ENCODE data around the gene C11orf86. TPM values are rescaled to one million over a fixed set of nuclear protein-coding genes. Genes with fewer than 3 reads are reported as not detected.

C11orf86 gene
- not detected for total RNA-seq

GRCh38 chr11:66974724-66975404 is at the start of gene C11orf86:
Gene C11orf86 (plus strand): TSS chr11:66975304. CDS start chr11:66975363, 59 bp downstream.
- peaks cover 3 to 10% (median 4%) of the 10 kb centered on the region in 3 donors for H3K4me1 ChIP-seq (ENCODE audit: control insufficient read depth in 3 of 3, insufficient read depth in 3 of 3, low read length in 3 of 3)
- no peak within 1 kb of the TSS for H3K27ac ChIP-seq (ENCODE audit: low read depth, low read length)
- H3K36me3 ChIP-seq (ENCODE audit: control insufficient read depth in 3 of 3, insufficient read depth in 3 of 3, low read length in 3 of 3): no peaks in the 10 kb centered on the region
- H3K9me3 ChIP-seq (ENCODE audit: control insufficient read depth in 3 of 3, low read length in 3 of 3): peaks cover 0 to 4% (median 0%) of the 10 kb centered on the region in 3 donors
- H3K27me3 ChIP-seq (ENCODE audit: control insufficient read depth in 3 of 3, insufficient read depth in 3 of 3, low read length in 3 of 3): no peaks in the 10 kb centered on the region
- no peak within 1 kb of the TSS for H3K4me3 ChIP-seq (ENCODE audit: low read length in 3 of 3)
- H3K9ac ChIP-seq (ENCODE audit: low read depth in 1 of 3, low read length in 3 of 3): no peak within 1 kb of the TSS

DNA sequence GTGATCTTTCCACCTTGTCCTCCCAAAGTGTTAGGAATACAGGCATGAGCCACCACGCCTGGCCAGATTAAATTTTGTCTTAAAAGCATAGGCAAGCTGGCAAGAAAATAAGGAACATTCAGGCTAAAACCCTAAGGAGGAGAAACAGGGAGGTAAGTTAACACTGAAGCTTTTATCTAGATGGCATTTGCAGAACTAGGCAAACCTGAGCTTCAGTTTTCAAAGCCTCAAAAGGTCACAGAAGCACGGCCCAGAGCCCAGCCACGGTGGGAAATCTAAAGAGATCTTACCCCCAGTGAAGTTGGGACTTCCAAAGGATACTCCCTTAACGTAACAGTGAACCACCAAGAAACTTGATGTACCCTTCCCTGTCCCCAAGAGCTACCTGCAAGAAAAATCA is 45.4 kb upstream of the C11orf86 start:
- no peak overlapping the region for H3K4me3 ChIP-seq (ENCODE audit: low read length in 3 of 3)
- H3K9me3 ChIP-seq (ENCODE audit: control insufficient read depth in 3 of 3, low read length in 3 of 3): no peaks in the 10 kb centered on the region
- H3K36me3 ChIP-seq (ENCODE audit: control insufficient read depth in 3 of 3, insufficient read depth in 3 of 3, low read length in 3 of 3): no peaks in the 10 kb centered on the region
- no peaks in the 10 kb centered on the region for H3K4me1 ChIP-seq (ENCODE audit: control insufficient read depth in 3 of 3, insufficient read depth in 3 of 3, low read length in 3 of 3)
- H3K9ac ChIP-seq (ENCODE audit: low read depth in 1 of 3, low read length in 3 of 3): no peak overlapping the region
- H3K27ac ChIP-seq (ENCODE audit: low read depth, low read length): no peak overlapping the region
- H3K27me3 ChIP-seq (ENCODE audit: control insufficient read depth in 3 of 3, insufficient read depth in 3 of 3, low read length in 3 of 3): no peaks in the 10 kb centered on the region

DNA sequence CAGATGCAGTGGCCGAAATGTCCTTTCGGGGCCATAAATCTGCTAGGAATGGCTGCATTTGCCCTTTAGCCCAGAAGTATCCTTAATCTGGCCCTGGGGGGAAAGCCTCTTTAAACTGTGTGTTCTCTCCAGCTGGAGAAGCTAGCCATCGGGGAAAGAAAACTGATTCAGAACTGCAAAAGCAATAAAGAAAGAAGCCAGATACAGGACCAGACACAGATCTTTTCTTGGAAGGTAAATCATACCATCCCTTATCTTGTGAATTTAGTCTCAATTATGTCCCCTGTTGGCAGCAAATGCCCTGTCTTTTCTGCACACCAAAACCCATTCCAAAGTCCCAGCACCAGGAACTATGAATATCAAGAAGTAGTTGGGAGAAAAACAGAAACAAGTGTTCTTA is 42.6 kb upstream of the C11orf86 start:
- no peak overlapping the region for H3K4me3 ChIP-seq (ENCODE audit: low read length in 3 of 3)
- H3K27ac ChIP-seq (ENCODE audit: low read depth, low read length): no peak overlapping the region
- no peak overlapping the region for H3K9ac ChIP-seq (ENCODE audit: low read depth in 1 of 3, low read length in 3 of 3)
- no peaks in the 10 kb centered on the region for H3K36me3 ChIP-seq (ENCODE audit: control insufficient read depth in 3 of 3, insufficient read depth in 3 of 3, low read length in 3 of 3)
- no peaks in the 10 kb centered on the region for H3K27me3 ChIP-seq (ENCODE audit: control insufficient read depth in 3 of 3, insufficient read depth in 3 of 3, low read length in 3 of 3)
- H3K9me3 ChIP-seq (ENCODE audit: control insufficient read depth in 3 of 3, low read length in 3 of 3): no peaks in the 10 kb centered on the region
- H3K4me1 ChIP-seq (ENCODE audit: control insufficient read depth in 3 of 3, insufficient read depth in 3 of 3, low read length in 3 of 3): no peaks in the 10 kb centered on the region

DNA sequence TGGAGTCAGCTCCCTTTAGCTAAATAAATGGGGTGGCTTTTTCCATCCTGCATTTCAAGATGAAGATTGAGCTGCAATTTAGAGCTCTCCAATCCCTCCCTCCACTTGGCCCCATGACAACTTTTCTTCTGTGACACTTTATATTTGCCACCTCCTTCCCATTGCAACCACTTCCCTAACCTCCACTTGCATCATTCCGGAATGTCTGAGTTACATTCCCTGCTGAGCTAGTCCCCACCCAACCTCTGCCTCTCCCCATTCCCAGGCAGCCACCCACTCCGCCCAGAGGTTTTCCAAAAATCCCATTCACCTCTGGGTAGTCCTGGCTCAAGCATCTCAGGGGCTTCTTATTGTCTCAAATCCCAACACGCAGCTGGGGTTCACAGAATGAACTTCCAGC is 41.6 kb upstream of the C11orf86 start:
- Histone ChIP-seq H3K4me1 (ENCODE audit: control insufficient read depth in 3 of 3, insufficient read depth in 3 of 3, low read length in 3 of 3) (no peaks in the 10 kb centered on the region), H3K9me3 (ENCODE audit: control insufficient read depth in 3 of 3, low read length in 3 of 3) (no peaks in the 10 kb centered on the region), H3K27ac (ENCODE audit: low read depth, low read length) (no peak overlapping the region), H3K36me3 (ENCODE audit: control insufficient read depth in 3 of 3, insufficient read depth in 3 of 3, low read length in 3 of 3) (no peaks in the 10 kb centered on the region), H3K27me3 (ENCODE audit: control insufficient read depth in 3 of 3, insufficient read depth in 3 of 3, low read length in 3 of 3) (no peaks in the 10 kb centered on the region), H3K9ac (ENCODE audit: low read depth in 1 of 3, low read length in 3 of 3) (no peak overlapping the region), H3K4me3 (ENCODE audit: low read length in 3 of 3) (no peak overlapping the region)

- Histone ChIP-seq H3K4me1 (ENCODE audit: control insufficient read depth in 3 of 3, insufficient read depth in 3 of 3, low read length in 3 of 3) (no peaks in the 10 kb centered on the region), H3K9me3 (ENCODE audit: control insufficient read depth in 3 of 3, low read length in 3 of 3) (no peaks in the 10 kb centered on the region), H3K4me3 (ENCODE audit: low read length in 3 of 3) (no peak overlapping the region), H3K9ac (ENCODE audit: low read depth in 1 of 3, low read length in 3 of 3) (no peak overlapping the region), H3K36me3 (ENCODE audit: control insufficient read depth in 3 of 3, insufficient read depth in 3 of 3, low read length in 3 of 3) (no peaks in the 10 kb centered on the region), H3K27ac (ENCODE audit: low read depth, low read length) (no peak overlapping the region), H3K27me3 (ENCODE audit: control insufficient read depth in 3 of 3, insufficient read depth in 3 of 3, low read length in 3 of 3) (no peaks in the 10 kb centered on the region)
These were observed 39.9 kb upstream of the C11orf86 start for GRCh38 chr11:66934950-66935779.

GRCh38 chr11:66936311-66936711 is 38.8 kb upstream of the C11orf86 start:
- Histone ChIP-seq H3K4me1 (ENCODE audit: control insufficient read depth in 3 of 3, insufficient read depth in 3 of 3, low read length in 3 of 3) (no peaks in the 10 kb centered on the region), H3K27me3 (ENCODE audit: control insufficient read depth in 3 of 3, insufficient read depth in 3 of 3, low read length in 3 of 3) (no peaks in the 10 kb centered on the region), H3K4me3 (ENCODE audit: low read length in 3 of 3) (no peak overlapping the region), H3K27ac (ENCODE audit: low read depth, low read length) (no peak overlapping the region), H3K9me3 (ENCODE audit: control insufficient read depth in 3 of 3, low read length in 3 of 3) (no peaks in the 10 kb centered on the region), H3K36me3 (ENCODE audit: control insufficient read depth in 3 of 3, insufficient read depth in 3 of 3, low read length in 3 of 3) (no peaks in the 10 kb centered on the region), H3K9ac (ENCODE audit: low read depth in 1 of 3, low read length in 3 of 3) (no peak overlapping the region)

DNA sequence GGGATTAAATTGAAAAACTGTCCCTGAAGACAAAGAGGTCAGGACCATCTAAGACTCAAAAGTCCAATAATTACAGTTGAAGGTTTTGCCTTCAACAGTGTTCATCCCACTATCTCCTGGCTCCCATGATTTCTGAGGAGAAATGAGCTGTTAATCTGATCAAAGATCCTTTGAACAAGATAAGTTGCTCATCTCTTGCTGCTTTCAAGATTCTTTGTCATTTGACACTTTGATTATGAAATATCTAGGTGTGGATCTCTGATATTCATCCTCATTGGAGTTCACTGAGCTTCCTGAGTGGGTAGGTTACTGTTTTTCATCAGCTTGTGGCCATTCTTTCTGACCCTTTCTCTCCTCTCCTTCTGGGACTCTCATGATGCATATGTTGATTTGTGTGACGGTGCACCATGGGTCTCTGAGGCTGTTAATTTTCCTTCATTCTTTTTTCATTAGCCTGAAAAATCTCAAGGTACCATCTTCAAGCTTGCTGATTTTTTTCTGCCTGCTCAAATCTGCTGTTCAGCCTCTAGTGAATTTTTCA is 37.8 kb upstream of the C11orf86 start:
- Histone ChIP-seq H3K36me3 (ENCODE audit: control insufficient read depth in 3 of 3, insufficient read depth in 3 of 3, low read length in 3 of 3) (no peaks in the 10 kb centered on the region), H3K9me3 (ENCODE audit: control insufficient read depth in 3 of 3, low read length in 3 of 3) (no peaks in the 10 kb centered on the region), H3K27ac (ENCODE audit: low read depth, low read length) (no peak overlapping the region), H3K27me3 (ENCODE audit: control insufficient read depth in 3 of 3, insufficient read depth in 3 of 3, low read length in 3 of 3) (no peaks in the 10 kb centered on the region), H3K4me3 (ENCODE audit: low read length in 3 of 3) (no peak overlapping the region), H3K4me1 (ENCODE audit: control insufficient read depth in 3 of 3, insufficient read depth in 3 of 3, low read length in 3 of 3) (no peaks in the 10 kb centered on the region), H3K9ac (ENCODE audit: low read depth in 1 of 3, low read length in 3 of 3) (no peak overlapping the region)

GRCh38 chr11:66938582-66939135 is 36.4 kb upstream of the C11orf86 start:
- Histone ChIP-seq H3K9me3 (ENCODE audit: control insufficient read depth in 3 of 3, low read length in 3 of 3) (no peaks in the 10 kb centered on the region), H3K36me3 (ENCODE audit: control insufficient read depth in 3 of 3, insufficient read depth in 3 of 3, low read length in 3 of 3) (no peaks in the 10 kb centered on the region)

DNA sequence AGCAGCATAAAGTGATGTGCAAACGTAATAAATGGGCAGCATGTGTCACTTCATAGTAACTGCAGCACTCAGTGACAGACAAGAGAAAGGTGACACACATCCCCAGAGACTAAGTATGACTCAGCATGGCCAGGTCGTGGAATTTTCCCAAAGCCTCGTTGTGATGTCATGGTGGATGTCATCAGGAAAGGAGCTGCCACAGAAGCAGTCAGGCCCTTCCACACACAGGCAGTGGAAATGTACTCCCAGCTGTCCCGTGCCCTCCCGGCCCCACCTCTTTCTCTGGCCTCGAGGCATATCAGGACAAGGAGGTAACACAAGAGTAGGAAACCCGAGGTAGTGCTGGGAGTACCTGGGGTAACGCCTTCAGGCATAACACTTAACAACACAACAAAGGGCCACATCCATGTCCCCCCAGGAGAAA is 25.0 kb upstream of the C11orf86 start:
- Histone ChIP-seq H3K36me3 (ENCODE audit: control insufficient read depth in 3 of 3, insufficient read depth in 3 of 3, low read length in 3 of 3) (peaks cover 0 to 2% (median 0%) of the 10 kb centered on the region in 3 donors), H3K4me1 (ENCODE audit: control insufficient read depth in 3 of 3, insufficient read depth in 3 of 3, low read length in 3 of 3) (peaks cover 5 to 8% (median 5%) of the 10 kb centered on the region in 3 donors), H3K4me3 (ENCODE audit: low read length in 3 of 3) (no peak overlapping the region), H3K9ac (ENCODE audit: low read depth in 1 of 3, low read length in 3 of 3) (peak overlapping the region in 1 of 3 donors; percentile 16), H3K27ac (ENCODE audit: low read depth, low read length) (no peak overlapping the region), H3K9me3 (ENCODE audit: control insufficient read depth in 3 of 3, low read length in 3 of 3) (no peaks in the 10 kb centered on the region), H3K27me3 (ENCODE audit: control insufficient read depth in 3 of 3, insufficient read depth in 3 of 3, low read length in 3 of 3) (no peaks in the 10 kb centered on the region)

More at GRCh38 chr11:66938582-66939135, 36.4 kb upstream of the C11orf86 start:
- no peak overlapping the region for H3K4me3 ChIP-seq (ENCODE audit: low read length in 3 of 3)
- H3K27ac ChIP-seq (ENCODE audit: low read depth, low read length): no peak overlapping the region
- H3K4me1 ChIP-seq (ENCODE audit: control insufficient read depth in 3 of 3, insufficient read depth in 3 of 3, low read length in 3 of 3): no peaks in the 10 kb centered on the region
- H3K9ac ChIP-seq (ENCODE audit: low read depth in 1 of 3, low read length in 3 of 3): no peak overlapping the region
- H3K27me3 ChIP-seq (ENCODE audit: control insufficient read depth in 3 of 3, insufficient read depth in 3 of 3, low read length in 3 of 3): no peaks in the 10 kb centered on the region

DNA sequence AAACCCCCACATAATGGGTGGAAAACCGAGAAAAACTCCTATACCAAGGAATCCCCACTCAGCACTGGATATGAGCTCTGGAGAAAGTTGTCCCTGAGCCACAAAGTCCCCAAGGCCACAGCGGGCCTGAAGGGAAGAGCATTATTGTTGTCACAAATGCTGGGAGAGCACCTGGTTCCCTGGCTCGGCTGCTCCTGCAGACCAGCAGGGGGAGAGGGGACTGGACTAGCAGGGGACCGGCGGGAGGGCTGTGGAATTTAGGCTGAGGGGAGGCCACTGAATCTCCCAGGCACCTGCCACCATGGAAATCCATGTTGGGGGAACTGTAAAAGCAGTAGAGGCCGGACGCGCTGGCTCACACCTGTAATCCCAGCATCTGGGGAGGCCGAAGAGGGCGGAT is 24.0 kb upstream of the C11orf86 start:
- H3K27ac ChIP-seq (ENCODE audit: low read depth, low read length): no peak overlapping the region
- H3K4me3 ChIP-seq (ENCODE audit: low read length in 3 of 3): no peak overlapping the region
- H3K9me3 ChIP-seq (ENCODE audit: control insufficient read depth in 3 of 3, low read length in 3 of 3): no peaks in the 10 kb centered on the region
- no peak overlapping the region for H3K9ac ChIP-seq (ENCODE audit: low read depth in 1 of 3, low read length in 3 of 3)
- peaks cover 0 to 2% (median 0%) of the 10 kb centered on the region in 3 donors for H3K36me3 ChIP-seq (ENCODE audit: control insufficient read depth in 3 of 3, insufficient read depth in 3 of 3, low read length in 3 of 3)
- no peaks in the 10 kb centered on the region for H3K27me3 ChIP-seq (ENCODE audit: control insufficient read depth in 3 of 3, insufficient read depth in 3 of 3, low read length in 3 of 3)
- peaks cover 5 to 8% (median 5%) of the 10 kb centered on the region in 3 donors for H3K4me1 ChIP-seq (ENCODE audit: control insufficient read depth in 3 of 3, insufficient read depth in 3 of 3, low read length in 3 of 3)

Measured in skeletal muscle tissue (tissue), 4 donors.